ENCODE results near the gene IRF4. TPM values are rescaled to one million over a fixed set of nuclear protein-coding genes. Genes with fewer than 3 reads are reported as not detected.
"Not testable (repeated sequence)": the region's sequence is repeated elsewhere in the genome, so short reads cannot be mapped to it uniquely, and the experiment has no call there.

IRF4 gene
- total RNA-seq, 4 donors from 2014 or later = 0.26 to 0.56 (median 0.31) TPM; not detected in 1

GRCh38 chr6:373031-373430 is 18.5 kb upstream of the IRF4 start:
- DNase-seq = no peak
- Histone ChIP-seq H3K9me3 (no peaks in the 10 kb centered on the region), H3K36me3 (no peaks in the 10 kb centered on the region), H3K4me3 (no peak overlapping the region), H3K4me1 (no peaks in the 10 kb centered on the region), H3K27me3 (peaks cover 27 to 63% (median 50%) of the 10 kb centered on the region in 3 donors), H3K27ac (no peak overlapping the region)
- in situ Hi-C loops (cut with MboI; ENCODE audit: low sequenced_read_pairs in 4 of 4) = no loop called here
- TF ChIP-seq POLR2A (IDR thresholded peaks at IDR 0.05) (no peak), CTCF (IDR thresholded peaks at IDR 0.05 in 4 of 5, conservative IDR thresholded peaks at IDR 0.05 in 1 of 5) (no peak)
- intact Hi-C loops (cut with DNase I; ENCODE audit: low total_unique reads) = no loop called here
- ATAC-seq = no peak

GRCh38 chr6:373773-374724 is 17.5 kb upstream of the IRF4 start:
- in situ Hi-C loops (cut with MboI; ENCODE audit: low sequenced_read_pairs in 4 of 4) = no loop called here

GRCh38 chr6:374956-375355 is 16.6 kb upstream of the IRF4 start:
- no peak for TF ChIP-seq POLR2A (IDR thresholded peaks at IDR 0.05)
- no peak for TF ChIP-seq CTCF (IDR thresholded peaks at IDR 0.05 in 4 of 5, conservative IDR thresholded peaks at IDR 0.05 in 1 of 5)
- Histone ChIP-seq H3K4me1 (no peaks in the 10 kb centered on the region), H3K36me3 (no peaks in the 10 kb centered on the region), H3K9me3 (no peaks in the 10 kb centered on the region), H3K4me3 (no peak overlapping the region), H3K27ac (no peak overlapping the region), H3K27me3 (peaks cover 27 to 45% (median 42%) of the 10 kb centered on the region in 3 donors)
- no peak for ATAC-seq
- no peak for DNase-seq
- intact Hi-C loops (cut with DNase I; ENCODE audit: low total_unique reads) (no loop called here), in situ Hi-C loops (cut with MboI; ENCODE audit: low sequenced_read_pairs in 4 of 4) (no loop called here)

More at GRCh38 chr6:373773-374724, 17.5 kb upstream of the IRF4 start:
- H3K27ac ChIP-seq = no peak overlapping the region
- peaks cover 27 to 54% (median 42%) of the 10 kb centered on the region in 3 donors for H3K27me3 ChIP-seq
- no peaks in the 10 kb centered on the region for H3K36me3 ChIP-seq
- no peaks in the 10 kb centered on the region for H3K4me1 ChIP-seq
- TF ChIP-seq CTCF (IDR thresholded peaks at IDR 0.05 in 4 of 5, conservative IDR thresholded peaks at IDR 0.05 in 1 of 5) = peak in 1 of 5 experiments; percentile 14
- no peak for TF ChIP-seq POLR2A (IDR thresholded peaks at IDR 0.05)
- H3K9me3 ChIP-seq = no peaks in the 10 kb centered on the region
- ATAC-seq (no peak), DNase-seq (no peak)
- no peak overlapping the region for H3K4me3 ChIP-seq
- intact Hi-C loops (cut with DNase I; ENCODE audit: low total_unique reads) = no loop called here

GRCh38 chr6:376827-377640 is 14.5 kb upstream of the IRF4 start:
- no peak overlapping the region for H3K27ac ChIP-seq
- DNase-seq (peak in 1 of 2 donors; percentile 3), ATAC-seq (no peak)
- peaks cover 27 to 48% (median 42%) of the 10 kb centered on the region in 3 donors for H3K27me3 ChIP-seq
- in situ Hi-C loops (cut with MboI; ENCODE audit: low sequenced_read_pairs in 4 of 4) (no loop called here), intact Hi-C loops (cut with DNase I; ENCODE audit: low total_unique reads) (no loop called here)
- TF ChIP-seq CTCF (IDR thresholded peaks at IDR 0.05 in 4 of 5, conservative IDR thresholded peaks at IDR 0.05 in 1 of 5) (no peak), POLR2A (IDR thresholded peaks at IDR 0.05) (no peak)
- no peaks in the 10 kb centered on the region for H3K4me1 ChIP-seq
- no peaks in the 10 kb centered on the region for H3K9me3 ChIP-seq
- H3K36me3 ChIP-seq = no peaks in the 10 kb centered on the region
- H3K4me3 ChIP-seq = no peak overlapping the region

- DNase-seq = peak in 1 of 2 donors; percentile 4
- peaks cover 22 to 44% (median 37%) of the 10 kb centered on the region in 3 donors for H3K27me3 ChIP-seq
- intact Hi-C loops (cut with DNase I; ENCODE audit: low total_unique reads); H3K4me1 ChIP-seq; in situ Hi-C loops (cut with MboI; ENCODE audit: low sequenced_read_pairs in 4 of 4); H3K36me3 ChIP-seq; H3K9me3 ChIP-seq; H3K27ac ChIP-seq; H3K4me3 ChIP-seq; ATAC-seq: not testable (repeated sequence)
Observed at GRCh38 chr6:377641-378020, 13.9 kb upstream of the IRF4 start.

Measured in gastrocnemius medialis (tissue), 4 donors.